Osteoblast (primary cell): ENCODE results near the gene NPAS3. TPM values are rescaled to one million over a fixed set of nuclear protein-coding genes. Genes with fewer than 3 reads are reported as not detected.

Experiments
- DNase-seq: peaks from one replicate; pipeline ENCODE4 v3.0.0; 2011; ENCODE audit warnings: low spot score, mixed read lengths; ENCODE audit not compliant: insufficient read length; ENCODE audit errors: missing footprints
- H2AFZ ChIP-seq: 2 replicates; pipeline ENCODE4 v1.6.0; 2011; ENCODE audit warnings: mild to moderate bottlenecking, low read length
- H3K27ac ChIP-seq: 2 replicates; pipeline ENCODE4 v1.5.1; 2011; ENCODE audit warnings: mild to moderate bottlenecking, low read depth, low read length, moderate library complexity
- H3K27me3 ChIP-seq: 2 replicates; pipeline ENCODE4 v1.6.0; 2012; ENCODE audit warnings: mild to moderate bottlenecking, control low read depth, inconsistent platforms, low read length, moderate library complexity; ENCODE audit not compliant: insufficient read depth
- H3K36me3 ChIP-seq: 2 replicates; pipeline ENCODE4 v1.5.1; 2011; ENCODE audit warnings: mild to moderate bottlenecking, low read length, control low read depth, moderate library complexity; ENCODE audit not compliant: insufficient read depth
- H3K4me1 ChIP-seq: 2 replicates; pipeline ENCODE4 v1.5.1; 2011; ENCODE audit warnings: mild to moderate bottlenecking, low read length, control low read depth, moderate library complexity; ENCODE audit not compliant: insufficient read depth
- H3K4me2 ChIP-seq: 2 replicates; pipeline ENCODE4 v1.6.0; 2011; ENCODE audit warnings: mild to moderate bottlenecking, low read length; ENCODE audit not compliant: insufficient read depth
- H3K4me3 ChIP-seq: fragments of 200-600 bp; sonication (generic); 3 replicates; pipeline ENCODE4 v1.5.1; 2012; ENCODE audit warnings: mild to moderate bottlenecking, low read length, inconsistent platforms; ENCODE audit not compliant: insufficient read depth
- H3K79me2 ChIP-seq: 2 replicates; pipeline ENCODE4 v1.6.0; 2012; ENCODE audit warnings: mild to moderate bottlenecking, low read length, control low read depth, inconsistent platforms; ENCODE audit not compliant: insufficient read depth
- H3K9me3 ChIP-seq: 2 replicates; pipeline ENCODE4 v1.5.1; 2011; ENCODE audit warnings: low read depth, low read length, control low read depth
- H4K20me1 ChIP-seq: 2 replicates; pipeline ENCODE4 v1.6.0; 2012; ENCODE audit warnings: mild to moderate bottlenecking, low read length, control low read depth; ENCODE audit not compliant: insufficient read depth
- CTCF ChIP-seq: IDR thresholded peaks from 2 replicates; pipeline ENCODE4 v1.5.1; 2011; ENCODE audit warnings: mild to moderate bottlenecking, low read depth, low read length, moderate library complexity; ENCODE audit errors: extremely low read depth
- total RNA-seq: library from RNA; depleted of rRNA; stranded (reverse); fragments of >200 nt; gene quantifications from 2 replicates; pipeline ENCODE4 v1.2.3, GENCODE V29; 2012

Gene NPAS3
- total RNA-seq, 1 donor: 0.72 TPM

GRCh38 chr14:33781236-33781635 lies 842.6 kb downstream of the NPAS3 start:
- TF ChIP-seq CTCF: no peak
- no peak for DNase-seq
- H3K9me3 ChIP-seq: no peaks in the 10 kb centered on the region
- H3K79me2 ChIP-seq: no peaks in the 10 kb centered on the region
- H3K36me3 ChIP-seq: no peaks in the 10 kb centered on the region
- no peak overlapping the region for H2AFZ ChIP-seq
- no peaks in the 10 kb centered on the region for H4K20me1 ChIP-seq
- H3K27ac ChIP-seq: no peak overlapping the region
- no peak overlapping the region for H3K4me3 ChIP-seq
- peaks cover 6% of the 10 kb centered on the region for H3K27me3 ChIP-seq
- no peak overlapping the region for H3K4me2 ChIP-seq
- H3K4me1 ChIP-seq: no peaks in the 10 kb centered on the region

GRCh38 chr14:33782923-33783322 lies 844.2 kb downstream of the NPAS3 start:
- TF ChIP-seq CTCF: no peak
- Histone ChIP-seq H3K4me3 (no peak overlapping the region), H3K4me1 (no peaks in the 10 kb centered on the region), H3K36me3 (no peaks in the 10 kb centered on the region), H2AFZ (no peak overlapping the region), H3K4me2 (no peak overlapping the region), H3K9me3 (no peaks in the 10 kb centered on the region), H3K27ac (no peak overlapping the region), H3K79me2 (no peaks in the 10 kb centered on the region), H3K27me3 (peaks cover 6% of the 10 kb centered on the region), H4K20me1 (no peaks in the 10 kb centered on the region)
- DNase-seq: no peak

- Histone ChIP-seq H3K36me3 (no peaks in the 10 kb centered on the region), H3K4me3 (no peak overlapping the region), H2AFZ (no peak overlapping the region), H3K9me3 (no peaks in the 10 kb centered on the region), H3K27me3 (peaks cover 6% of the 10 kb centered on the region), H3K27ac (no peak overlapping the region), H3K4me2 (no peak overlapping the region), H3K79me2 (no peaks in the 10 kb centered on the region), H4K20me1 (no peaks in the 10 kb centered on the region), H3K4me1 (no peaks in the 10 kb centered on the region)
- DNase-seq: no peak
- no peak for TF ChIP-seq CTCF
Measured at GRCh38 chr14:33786091-33786825, 847.6 kb downstream of the NPAS3 start.

- TF ChIP-seq CTCF: no peak
- Histone ChIP-seq H3K4me1 (peaks cover 4% of the 10 kb centered on the region), H4K20me1 (no peaks in the 10 kb centered on the region), H3K79me2 (no peaks in the 10 kb centered on the region), H3K4me2 (no peak overlapping the region), H3K27me3 (peaks cover 2% of the 10 kb centered on the region), H2AFZ (no peak overlapping the region), H3K4me3 (no peak overlapping the region), H3K27ac (no peak overlapping the region), H3K36me3 (no peaks in the 10 kb centered on the region), H3K9me3 (no peaks in the 10 kb centered on the region)
- DNase-seq: no peak
Measured at GRCh38 chr14:33788161-33788560, 849.5 kb downstream of the NPAS3 start.
